Activated T-cell treated with anti-CD3 and anti-CD28 coated beads, Interleukin-2, amount 50 U/mL, for 24 hours (primary cell): Measurements from ENCODE around the gene FMC1.

Experiments used
- DNase-seq: peaks from one replicate; pipeline ENCODE4 v3.0.0-alpha.2; 2020
- H3K27ac Mint-ChIP-seq: 2 replicates; pipeline ENCODE4 v1.8.0; 2020; ENCODE audit warnings: mild to moderate bottlenecking, mixed read lengths
- H3K27me3 Mint-ChIP-seq: 2 replicates; pipeline ENCODE4 v1.8.0; 2020; ENCODE audit warnings: mixed read lengths
- H3K36me3 Mint-ChIP-seq: 2 replicates; pipeline ENCODE4 v1.8.0; 2020; ENCODE audit warnings: low read depth, mixed read lengths
- H3K4me1 Mint-ChIP-seq: 2 replicates; pipeline ENCODE4 v1.8.0; 2020; ENCODE audit warnings: low read depth, mixed read lengths
- H3K4me3 Mint-ChIP-seq: 2 replicates; pipeline ENCODE4 v1.8.0; 2020; ENCODE audit warnings: mild to moderate bottlenecking, moderate library complexity, mixed read lengths
- H3K9me3 Mint-ChIP-seq: 2 replicates; pipeline ENCODE4 v1.8.0; 2020; ENCODE audit warnings: mixed read lengths

FMC1 gene

GRCh38 chr7:139382439-139382838 lies 41.3 kb downstream of the FMC1 start:
- no peak overlapping the region for H3K27ac Mint-ChIP-seq
- no peak overlapping the region for H3K4me3 Mint-ChIP-seq
- no peaks in the 10 kb centered on the region for H3K27me3 Mint-ChIP-seq
- H3K36me3 Mint-ChIP-seq: peaks cover 74% of the 10 kb centered on the region
- no peaks in the 10 kb centered on the region for H3K9me3 Mint-ChIP-seq
- no peak for DNase-seq
- H3K4me1 Mint-ChIP-seq: peaks cover 6% of the 10 kb centered on the region

GRCh38 chr7:139384611-139385010 lies 43.5 kb downstream of the FMC1 start:
- H3K36me3 Mint-ChIP-seq: peaks cover 79% of the 10 kb centered on the region
- H3K27ac Mint-ChIP-seq: no peak overlapping the region
- H3K27me3 Mint-ChIP-seq: no peaks in the 10 kb centered on the region
- DNase-seq: no peak
- no peak overlapping the region for H3K4me3 Mint-ChIP-seq
- no peaks in the 10 kb centered on the region for H3K9me3 Mint-ChIP-seq
- peaks cover 16% of the 10 kb centered on the region for H3K4me1 Mint-ChIP-seq

- no peak for DNase-seq
- Mint-ChIP-seq H3K4me3 (no peak overlapping the region), H3K27me3 (no peaks in the 10 kb centered on the region), H3K4me1 (peaks cover 27% of the 10 kb centered on the region), H3K36me3 (peaks cover 87% of the 10 kb centered on the region), H3K9me3 (no peaks in the 10 kb centered on the region), H3K27ac (peak overlapping the region; percentile 5)
These were observed 46.5 kb downstream of the FMC1 start for GRCh38 chr7:139387594-139387993.

GRCh38 chr7:139389091-139389490 lies 48.0 kb downstream of the FMC1 start:
- DNase-seq: no peak
- Mint-ChIP-seq H3K27ac (no peak overlapping the region), H3K4me1 (peaks cover 38% of the 10 kb centered on the region), H3K36me3 (peaks cover 94% of the 10 kb centered on the region), H3K9me3 (no peaks in the 10 kb centered on the region), H3K27me3 (no peaks in the 10 kb centered on the region), H3K4me3 (no peak overlapping the region)

GRCh38 chr7:139389774-139390173 lies 48.6 kb downstream of the FMC1 start:
- no peaks in the 10 kb centered on the region for H3K27me3 Mint-ChIP-seq
- H3K9me3 Mint-ChIP-seq: no peaks in the 10 kb centered on the region
- DNase-seq: no peak
- no peak overlapping the region for H3K4me3 Mint-ChIP-seq
- H3K4me1 Mint-ChIP-seq: peaks cover 45% of the 10 kb centered on the region
- peaks cover 94% of the 10 kb centered on the region for H3K36me3 Mint-ChIP-seq
- H3K27ac Mint-ChIP-seq: peak overlapping the region; percentile 61

GRCh38 chr7:139393621-139394211 lies 52.6 kb downstream of the FMC1 start:
- Mint-ChIP-seq H3K27me3 (no peaks in the 10 kb centered on the region), H3K4me3 (no peak overlapping the region), H3K27ac (peak overlapping the region; percentile 78), H3K4me1 (peaks cover 60% of the 10 kb centered on the region), H3K9me3 (no peaks in the 10 kb centered on the region), H3K36me3 (peaks cover 95% of the 10 kb centered on the region)
- no peak for DNase-seq

GRCh38 chr7:139394540-139394939 lies 53.4 kb downstream of the FMC1 start:
- Mint-ChIP-seq H3K36me3 (peaks cover 95% of the 10 kb centered on the region), H3K27ac (peak overlapping the region; percentile 78), H3K4me1 (peaks cover 55% of the 10 kb centered on the region), H3K27me3 (no peaks in the 10 kb centered on the region), H3K9me3 (no peaks in the 10 kb centered on the region), H3K4me3 (no peak overlapping the region)
- no peak for DNase-seq
